Stimulated activated CD8-positive, alpha-beta memory T cell treated with anti-CD3 and anti-CD28 coated beads, Interleukin-4, amount 100 ng/mL, for 4 hours (primary cell): ENCODE measurements around the gene PLCH2.

Experiments used
- DNase-seq, 2 donors: peaks; one replicate each; pipeline ENCODE4 v3.0.0-alpha.2; 2020; ENCODE audit warnings: low read depth in 2 of 2, low spot score in 1 of 2

PLCH2 gene

GRCh38 chr1:2459757-2460156, 16.3 kb upstream of the PLCH2 start:
- DNase-seq = no peak

- no peak for DNase-seq
Measured at GRCh38 chr1:2460203-2460602, 15.9 kb upstream of the PLCH2 start.

GRCh38 chr1:2460996-2461751, 14.9 kb upstream of the PLCH2 start:
- DNase-seq = no peak

- no peak for DNase-seq
Measured at GRCh38 chr1:2462819-2463218, 13.3 kb upstream of the PLCH2 start.

GRCh38 chr1:2463396-2463795, 12.7 kb upstream of the PLCH2 start:
- no peak for DNase-seq

- DNase-seq = no peak
Measured at GRCh38 chr1:2465371-2466269, 10.5 kb upstream of the PLCH2 start.

GRCh38 chr1:2466270-2466665, 9.8 kb upstream of the PLCH2 start:
- DNase-seq = no peak

- no peak for DNase-seq
Measured at GRCh38 chr1:2466958-2467554, 9.0 kb upstream of the PLCH2 start.

GRCh38 chr1:2468041-2468472, 8.0 kb upstream of the PLCH2 start:
- DNase-seq = no peak

- DNase-seq = no peak
Measured at GRCh38 chr1:2468540-2468939, 7.5 kb upstream of the PLCH2 start.

GRCh38 chr1:2469103-2469940, 6.8 kb upstream of the PLCH2 start:
- no peak for DNase-seq

- DNase-seq = no peak
Measured at GRCh38 chr1:2470290-2471158, 5.6 kb upstream of the PLCH2 start.

- DNase-seq = no peak
Measured at GRCh38 chr1:2471159-2471471, 5.0 kb upstream of the PLCH2 start.

- DNase-seq = no peak
Measured at GRCh38 chr1:2471587-2472001, 4.5 kb upstream of the PLCH2 start.

GRCh38 chr1:2472109-2472508, 4.0 kb upstream of the PLCH2 start:
- DNase-seq = no peak

- DNase-seq = no peak
Measured at GRCh38 chr1:2472561-2473177, 3.4 kb upstream of the PLCH2 start.

GRCh38 chr1:2473198-2473597, 2.9 kb upstream of the PLCH2 start:
- no peak for DNase-seq

- no peak for DNase-seq
Measured at GRCh38 chr1:2474104-2474844, 1.8 kb upstream of the PLCH2 start.

GRCh38 chr1:2474933-2475371, 1.1 kb upstream of the PLCH2 start:
- DNase-seq = no peak
